Right ventricle myocardium superior (tissue), 1 donor: ENCODE results near the gene BAHCC1. TPM values are rescaled to one million over a fixed set of nuclear protein-coding genes. Genes with fewer than 3 reads are reported as not detected.

Source experiments
- ATAC-seq: fragments of 200-7000 bp; cut with Tn5 transposase; one replicate; pipeline ENCODE4 v1.9.1; 2020; ENCODE audit warnings: mild to moderate bottlenecking; ENCODE audit not compliant: poor library complexity
- DNase-seq: peaks from one replicate; pipeline ENCODE4 v3.0.0-alpha.2; 2020
- intact Hi-C: fragments of 100-400 bp; cut with DNase I; formaldehyde crosslinking; loops from one replicate; pipeline ENCODE4 v1.11.2; 2022
- total RNA-seq: library from RNA; stranded (reverse); fragmentation: NEBNext Ultra II Directional; extraction: Animal tissue kit (Norgen Biotek cat#: 25700); gene quantifications from one replicate; pipeline ENCODE4 v1.2.1, GENCODE V29; 2021
- donor health status: DM: no; HTN: yes; CAD: no; lungs with severe emphysema.

Gene BAHCC1
- total RNA-seq, 1 donor from 2014 or later = 8.0 TPM

- DNase-seq (peak; percentile 100), ATAC-seq (peak; percentile 70)
- intact Hi-C loops = loop anchor here (5.0 kb wide), 1 partner anchor 97 kb away; the partner anchor contains the start of gene SLC38A10
Observed at GRCh38 chr17:81393684-81394376, 1.4 kb upstream of the BAHCC1 start.

- intact Hi-C loops = loop anchor here (5.0 kb wide), 1 partner anchor 97 kb away; the partner anchor contains the start of gene SLC38A10
- DNase-seq (no peak), ATAC-seq (no peak)
Observed at GRCh38 chr17:81394377-81394920, 808 bp upstream of the BAHCC1 start.

GRCh38 chr17:81395600-81396277 lies 482 bp downstream of the BAHCC1 start:
- intact Hi-C loops = no loop called here
- DNase-seq (no peak), ATAC-seq (no peak)

- DNase-seq = no peak
- intact Hi-C loops = no loop called here
- ATAC-seq = no peak
Observed at GRCh38 chr17:81396278-81396721, 1.0 kb downstream of the BAHCC1 start.

- intact Hi-C loops = no loop called here
- ATAC-seq = no peak
- DNase-seq = peak; percentile 81
Observed at GRCh38 chr17:81396722-81397313, 1.6 kb downstream of the BAHCC1 start.

- ATAC-seq (no peak), DNase-seq (no peak)
- intact Hi-C loops = loop anchor here (2.0 kb wide), 1 partner anchor 87 kb away; no protein-coding TSS in a partner anchor
Observed at GRCh38 chr17:81397314-81398175, 2.3 kb downstream of the BAHCC1 start.

- DNase-seq (no peak), ATAC-seq (no peak)
- intact Hi-C loops = loop anchor here (2.0 kb wide), 1 partner anchor 86 kb away; no protein-coding TSS in a partner anchor
Observed at GRCh38 chr17:81398176-81398831, 3.0 kb downstream of the BAHCC1 start.

- DNase-seq = no peak
- ATAC-seq = no peak
- intact Hi-C loops = loop anchor here (2.0 kb wide), 1 partner anchor 86 kb away; no protein-coding TSS in a partner anchor
Observed at GRCh38 chr17:81398832-81399411, 3.7 kb downstream of the BAHCC1 start.

- no peak for ATAC-seq
- intact Hi-C loops = loop anchor here (2.0 kb wide), 1 partner anchor 85 kb away; no protein-coding TSS in a partner anchor
- DNase-seq = no peak
Observed at GRCh38 chr17:81399481-81400153, 4.4 kb downstream of the BAHCC1 start.

- ATAC-seq (peak; percentile 13), DNase-seq (no peak)
- intact Hi-C loops = no loop called here
Observed at GRCh38 chr17:81400154-81400977, 5.1 kb downstream of the BAHCC1 start.

- no peak for DNase-seq
- intact Hi-C loops = no loop called here
- ATAC-seq = no peak
Observed at GRCh38 chr17:81400996-81401722, 5.9 kb downstream of the BAHCC1 start.

- intact Hi-C loops = no loop called here
- no peak for ATAC-seq
- peak; percentile 75 for DNase-seq
Observed at GRCh38 chr17:81401723-81402529, 6.7 kb downstream of the BAHCC1 start.

GRCh38 chr17:81402530-81402941 lies 7.3 kb downstream of the BAHCC1 start:
- intact Hi-C loops = no loop called here
- no peak for ATAC-seq

GRCh38 chr17:81402981-81403467 lies 7.8 kb downstream of the BAHCC1 start:
- intact Hi-C loops = no loop called here
- ATAC-seq = no peak
- no peak for DNase-seq

More at GRCh38 chr17:81402530-81402941, 7.3 kb downstream of the BAHCC1 start:
- DNase-seq = no peak
